Adrenal gland (tissue), 12 donors: Measurements from ENCODE around the gene NME1. TPM values are rescaled to one million over a fixed set of nuclear protein-coding genes. Genes with fewer than 3 reads are reported as not detected.

Experiments
- DNase-seq, 7 donors: peaks; one replicate each; pipeline ENCODE4 v3.0.0-alpha.2; 2019 to 2020
- H3K27ac ChIP-seq, 5 donors: fragments of 200-600 bp; sonication (generic) in 4 of 5; 1 replicate in 3 of 5; 2 replicates in 2 of 5; pipeline versions ENCODE4 v1.5.1 to v1.8.0; 2016 to 2020; ENCODE audit warnings: mild to moderate bottlenecking in 1 of 5
- H3K27me3 ChIP-seq: fragments of 200-600 bp; 2 replicates; pipeline ENCODE4 v1.8.0; 2021
- H3K36me3 ChIP-seq, 2 donors: fragments of 200-600 bp; replicated peaks in 1 of 2; 1 replicate in 1 of 2; 2 replicates in 1 of 2; pipeline versions ENCODE4 v1.5.1 to v1.8.0; 2018 to 2022
- H3K4me1 ChIP-seq, 2 donors: fragments of 200-600 bp; replicated peaks in 1 of 2; 1 replicate in 1 of 2; 2 replicates in 1 of 2; pipeline versions ENCODE4 v1.5.1 to v1.8.0; 2018 to 2021
- H3K4me3 ChIP-seq, 4 donors: fragments of 200-600 bp; sonication (generic) in 3 of 4; one replicate each; pipeline ENCODE4 v1.5.1; 2016 to 2018
- H3K9me3 ChIP-seq, 3 donors: fragments of 200-600 bp; sonication (generic) in 1 of 3; replicated peaks in 1 of 3; 1 replicate in 2 of 3; 2 replicates in 1 of 3; pipeline versions ENCODE4 v1.5.1 to v1.8.0; 2016 to 2021
- POLR2A ChIP-seq, 2 donors: fragments of 450-650 bp; IDR thresholded peaks; one replicate each; pipeline ENCODE4 v1.6.1; 2017; ENCODE audit warnings: antibody characterized with exemption in 2 of 2, mild to moderate bottlenecking in 2 of 2, moderate library complexity in 1 of 2
- WGBS, 4 donors: extraction: QIAGEN DNeasy Blood & Tissue Kit in 2 of 4; methylation state at CpG; one replicate each; pipeline versions ENCODE4 v1.1.5 to v1.1.7; 2013 to 2017; 5-methylcytosine and 5-hydroxymethylcytosine counted together
- intact Hi-C, 2 donors: fragments of 100-400 bp; cut with DNase I; formaldehyde crosslinking; loops; one replicate each; pipeline versions ENCODE4 v1.14.1 to v1.15.0; 2022 to 2023
- polyA plus RNA-seq, 3 donors: library from polyadenylated mRNA; stranded (reverse); fragments of 200-250 nt in 2 of 3; fragments of 350-450 nt in 1 of 3; fragmentation: Illumina TruSeq in 1 of 3; extraction: RNeasy Lipid Tissue Mini Kit (QIAGEN cat#74804) in 1 of 3; gene quantifications; one replicate each; pipeline ENCODE4 v1.2.3, GENCODE V29; 2013 to 2014
- total RNA-seq, 9 donors: library from RNA; depleted of rRNA in 4 of 9; stranded (reverse); fragments of >200 nt in 4 of 9; fragments of 120-200 nt in 1 of 9; fragmentation: NEBNext Ultra II Directional in 1 of 9; extraction: Animal tissue kit (Norgen Biotek cat#: 25700) in 1 of 9; gene quantifications; one replicate each; pipeline versions ENCODE4 v1.1.0 to v1.2.4, GENCODE V29; 2013 to 2023
- TF ChIP-seq, protein P1 (sequence below), 6 experiments: fragments of 450-650 bp in 4 of 6; fragments of 200-600 bp in 2 of 6; sonication (generic) in 1 of 6; IDR thresholded peaks; 1 replicate in 5 of 6; 2 replicates in 1 of 6; pipeline versions ENCODE4 v1.5.1 to v1.8.0; 2016 to 2021; ENCODE audit warnings: antibody characterized with exemption in 6 of 6, mild to moderate bottlenecking in 2 of 6, moderate library complexity in 1 of 6
- donor health status: healthy with polysubstance abuse.
- donor health status: Bipolar disorder and iron deficiency.
- donor health status: DM: yes; HTN: yes; CAD: no.
- donor health status: DM: no; HTN: no; CAD: no.
- donor health status: DM: no; HTN: no; CAD: no.
- donor health status: DM: yes; HTN: yes; CAD: no.

The NME1 gene
- total and polyA plus RNA-seq, 12 donors = 17.0 to 222 (median 78.8) TPM

- 86 to 91% (median 89%) methylated on average over 4 of the region's 4 CpGs for WGBS, 4 donors
- TF ChIP-seq POLR2A (IDR thresholded peaks at IDR 0.05) = no peak
- TF ChIP-seq, protein P1, sequence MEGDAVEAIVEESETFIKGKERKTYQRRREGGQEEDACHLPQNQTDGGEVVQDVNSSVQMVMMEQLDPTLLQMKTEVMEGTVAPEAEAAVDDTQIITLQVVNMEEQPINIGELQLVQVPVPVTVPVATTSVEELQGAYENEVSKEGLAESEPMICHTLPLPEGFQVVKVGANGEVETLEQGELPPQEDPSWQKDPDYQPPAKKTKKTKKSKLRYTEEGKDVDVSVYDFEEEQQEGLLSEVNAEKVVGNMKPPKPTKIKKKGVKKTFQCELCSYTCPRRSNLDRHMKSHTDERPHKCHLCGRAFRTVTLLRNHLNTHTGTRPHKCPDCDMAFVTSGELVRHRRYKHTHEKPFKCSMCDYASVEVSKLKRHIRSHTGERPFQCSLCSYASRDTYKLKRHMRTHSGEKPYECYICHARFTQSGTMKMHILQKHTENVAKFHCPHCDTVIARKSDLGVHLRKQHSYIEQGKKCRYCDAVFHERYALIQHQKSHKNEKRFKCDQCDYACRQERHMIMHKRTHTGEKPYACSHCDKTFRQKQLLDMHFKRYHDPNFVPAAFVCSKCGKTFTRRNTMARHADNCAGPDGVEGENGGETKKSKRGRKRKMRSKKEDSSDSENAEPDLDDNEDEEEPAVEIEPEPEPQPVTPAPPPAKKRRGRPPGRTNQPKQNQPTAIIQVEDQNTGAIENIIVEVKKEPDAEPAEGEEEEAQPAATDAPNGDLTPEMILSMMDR (IDR thresholded peaks at IDR 0.05) = no peak
- no peak overlapping the region for H3K27ac ChIP-seq
- no peaks in the 10 kb centered on the region for H3K9me3 ChIP-seq
- DNase-seq = no peak
- intact Hi-C loops = loop anchor here in 1 of 2 donors (10.0 kb wide), 1 partner anchor 60 kb away; no protein-coding TSS in a partner anchor
- H3K36me3 ChIP-seq = no peaks in the 10 kb centered on the region
- peaks cover 30 to 39% of the 10 kb centered on the region in 2 donors for H3K4me1 ChIP-seq
- no peak overlapping the region for H3K4me3 ChIP-seq
- no peaks in the 10 kb centered on the region for H3K27me3 ChIP-seq
Measured at GRCh38 chr17:51115179-51115578, 38.2 kb upstream of the NME1 start.

DNA sequence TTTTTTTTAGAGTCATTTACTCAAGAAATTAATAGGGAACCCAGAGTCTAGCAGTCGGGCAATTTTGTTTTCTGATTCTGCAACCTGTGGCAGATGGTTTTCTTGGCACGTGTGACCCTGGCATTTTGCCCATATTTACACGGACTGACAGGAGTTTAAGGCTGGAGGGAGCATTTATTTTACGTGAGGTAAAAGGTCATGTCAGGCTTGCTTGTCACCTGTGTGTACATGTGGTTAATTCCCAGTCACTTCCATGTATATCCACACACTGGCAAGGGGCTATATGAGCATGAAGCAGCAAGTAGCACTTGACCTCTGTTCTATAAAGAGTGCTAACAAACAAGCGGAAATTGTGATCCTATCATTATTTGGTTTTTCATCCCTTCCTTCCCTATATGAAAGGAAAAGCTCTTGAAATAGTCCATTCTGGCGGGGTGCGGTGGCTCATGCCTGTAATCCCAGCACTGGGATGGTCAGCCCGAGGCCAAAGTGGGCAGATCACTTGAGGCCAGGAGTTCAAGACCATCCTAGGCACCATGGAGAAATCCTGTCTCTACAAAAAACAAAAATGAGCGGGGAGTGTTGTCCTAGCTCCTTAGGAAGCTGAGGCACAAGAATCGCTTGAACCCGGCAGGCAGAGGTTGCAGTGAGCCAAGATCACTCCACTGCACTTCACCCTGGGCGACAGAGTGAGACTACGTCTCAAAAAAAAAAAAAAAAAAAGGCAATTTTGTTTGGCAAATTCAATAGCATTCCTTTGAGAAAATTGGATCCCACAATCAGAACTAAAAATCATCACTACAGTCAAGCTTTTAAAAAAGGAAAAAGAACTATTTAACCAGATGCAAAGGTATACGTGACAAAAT, 34.8 kb upstream of the NME1 start:
- H3K4me1 ChIP-seq = peaks cover 26 to 29% of the 10 kb centered on the region in 2 donors
- WGBS, 4 donors = 49 to 52% (median 51%) methylated on average over 14 of the region's 14 CpGs
- no peak for TF ChIP-seq POLR2A (IDR thresholded peaks at IDR 0.05)
- TF ChIP-seq, protein P1 (IDR thresholded peaks at IDR 0.05) = no peak
- H3K27me3 ChIP-seq = no peaks in the 10 kb centered on the region
- DNase-seq = peak in 5 of 7 donors; percentile 18 to 70 (median 42)
- H3K9me3 ChIP-seq = no peaks in the 10 kb centered on the region
- H3K27ac ChIP-seq = peak overlapping the region in 3 of 5 donors; percentile 99 to 100 (median 100)
- H3K36me3 ChIP-seq = no peaks in the 10 kb centered on the region
- peak overlapping the region in 1 of 4 donors; percentile 84 for H3K4me3 ChIP-seq
- intact Hi-C loops = loop anchor here in 1 of 2 donors (10.0 kb wide), 1 partner anchor 64 kb away; no protein-coding TSS in a partner anchor

- H3K4me3 ChIP-seq = peak overlapping the region; percentile 38 to 84 (median 56)
- TF ChIP-seq, protein P1 (IDR thresholded peaks at IDR 0.05) = peak in 4 of 6 experiments; percentile 20 to 26 (median 20)
- peak in 1 of 2 donors; percentile 16 for TF ChIP-seq POLR2A (IDR thresholded peaks at IDR 0.05)
- H3K27me3 ChIP-seq = no peaks in the 10 kb centered on the region
- H3K4me1 ChIP-seq = peaks cover 26 to 29% of the 10 kb centered on the region in 2 donors
- H3K9me3 ChIP-seq = no peaks in the 10 kb centered on the region
- 1 to 2% (median 2%) methylated on average over 18 to 49 of the region's 49 CpGs for whole genome bisulfite sequencing, 4 donors
- H3K27ac ChIP-seq = peak overlapping the region; percentile 96 to 100 (median 99)
- H3K36me3 ChIP-seq = no peaks in the 10 kb centered on the region
- peak; percentile 52 to 80 (median 58) for DNase-seq
- intact Hi-C loops = loop anchor here in 1 of 2 donors (10.0 kb wide), 1 partner anchor 65 kb away; no protein-coding TSS in a partner anchor
Measured at GRCh38 chr17:51119415-51120356, 33.7 kb upstream of the NME1 start.
